Fibroblast of peridontal ligament (primary cell): ENCODE measurements around the gene PTPN14.

ENCODE experiments used
- DNase-seq: peaks from one replicate; pipeline ENCODE4 v3.0.0-alpha.2; 2010; ENCODE audit errors: extremely low read depth

Gene PTPN14

DNA sequence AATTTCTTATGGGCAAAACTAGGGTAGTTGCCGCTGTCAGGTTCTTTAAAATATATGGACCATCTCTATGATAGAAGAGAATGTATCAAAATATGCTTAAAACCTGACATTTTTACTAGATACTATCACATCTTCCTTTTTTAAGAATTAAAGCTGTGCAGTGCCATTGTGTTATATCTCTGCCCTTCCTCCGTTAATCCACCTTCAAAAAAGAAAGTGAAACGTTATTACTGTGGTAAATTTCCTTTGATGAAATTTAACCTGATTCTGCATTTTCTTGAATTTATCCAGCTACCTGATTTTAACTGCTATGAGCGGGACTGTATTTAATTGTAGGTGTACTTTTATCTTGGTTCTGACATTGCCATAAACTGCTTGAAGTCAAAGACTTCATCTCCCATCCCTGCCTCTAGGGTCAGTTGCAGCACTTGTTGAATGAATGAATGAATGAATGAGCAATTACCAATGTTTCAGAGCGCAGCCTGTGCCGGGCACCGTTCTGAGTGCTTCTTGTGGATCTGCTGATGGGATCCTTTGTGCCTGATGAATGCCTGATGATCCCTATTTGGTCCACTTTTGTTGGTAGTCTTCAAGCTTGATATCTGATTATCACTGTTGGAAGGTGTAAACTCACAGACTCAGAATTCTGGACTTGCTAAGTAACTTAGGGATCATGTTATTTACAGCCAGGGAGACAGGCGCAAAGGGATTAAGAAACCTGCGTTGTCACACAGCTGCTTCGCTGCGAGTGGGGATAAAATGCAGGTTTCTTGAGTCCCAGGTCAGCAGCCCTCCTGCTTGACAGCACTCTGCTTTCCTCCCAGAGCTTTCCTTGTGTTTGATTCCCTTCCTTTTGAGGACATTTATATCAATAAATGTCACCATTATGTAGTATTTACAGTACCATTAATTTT is 240.4 kb downstream of the PTPN14 start:
- DNase-seq: no peak

- DNase-seq: peak; percentile 53
Observed at GRCh38 chr1:214310010-214310409, 241.4 kb downstream of the PTPN14 start.

DNA sequence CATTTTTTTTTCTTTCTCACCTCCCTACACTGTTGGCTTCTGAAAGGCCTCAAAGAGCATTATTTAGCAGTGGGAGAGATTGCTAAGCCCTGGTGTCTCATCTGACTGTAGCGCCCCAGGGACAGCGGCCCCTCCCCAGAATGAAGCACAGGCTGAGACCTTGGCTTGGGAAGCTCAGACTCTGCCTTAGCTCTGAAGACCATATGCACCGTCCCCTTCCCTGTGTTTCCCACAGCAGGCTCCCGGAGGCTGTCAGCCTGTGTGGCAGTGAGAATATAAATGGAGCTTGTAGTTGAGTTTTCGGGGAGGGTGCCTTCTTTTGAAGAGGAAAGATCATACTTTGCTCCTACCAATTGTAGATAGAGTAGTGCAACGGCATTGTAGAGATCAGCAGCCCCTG is 245.1 kb downstream of the PTPN14 start:
- DNase-seq: no peak

GRCh38 chr1:214305164-214305751 is 246.1 kb downstream of the PTPN14 start:
- no peak for DNase-seq

GRCh38 chr1:214303141-214303930 is 248.1 kb downstream of the PTPN14 start:
- peak; percentile 48 for DNase-seq

- DNase-seq: peak; percentile 56
Observed at GRCh38 chr1:214301526-214301925, 249.9 kb downstream of the PTPN14 start.

DNA sequence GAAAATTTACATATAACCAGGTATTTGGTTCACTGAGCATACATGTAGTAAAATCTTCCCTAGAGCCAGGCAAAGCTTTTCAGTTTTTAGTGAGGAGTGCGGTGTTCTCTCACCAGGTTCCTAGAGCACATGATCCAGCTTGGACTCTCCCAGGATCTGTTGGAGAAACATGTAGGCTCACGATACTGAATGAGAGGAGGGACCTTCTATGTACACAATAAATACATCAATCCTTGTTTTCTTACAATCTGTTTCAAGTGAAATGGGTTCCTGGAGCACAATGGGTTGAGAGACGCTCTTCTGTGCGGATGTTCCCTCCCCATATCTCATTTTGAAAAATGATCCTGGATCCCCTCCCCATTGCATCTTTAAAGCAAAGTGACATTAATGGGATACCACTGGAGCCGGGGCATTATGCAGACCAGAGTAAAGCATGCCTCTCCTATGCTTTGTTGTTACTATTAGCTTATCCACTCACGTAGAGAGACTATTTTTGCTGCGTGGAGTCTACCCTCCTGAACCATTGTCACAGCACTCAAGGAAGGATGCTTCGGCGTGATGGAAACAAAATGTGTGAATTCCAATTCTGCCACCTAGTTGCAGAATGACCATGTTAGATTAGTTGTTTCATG is 251.1 kb downstream of the PTPN14 start:
- no peak for DNase-seq
